ENCODE results near the gene SV2B. TPM values are rescaled to one million over a fixed set of nuclear protein-coding genes. Genes with fewer than 3 reads are reported as not detected.

The SV2B gene, protein sequence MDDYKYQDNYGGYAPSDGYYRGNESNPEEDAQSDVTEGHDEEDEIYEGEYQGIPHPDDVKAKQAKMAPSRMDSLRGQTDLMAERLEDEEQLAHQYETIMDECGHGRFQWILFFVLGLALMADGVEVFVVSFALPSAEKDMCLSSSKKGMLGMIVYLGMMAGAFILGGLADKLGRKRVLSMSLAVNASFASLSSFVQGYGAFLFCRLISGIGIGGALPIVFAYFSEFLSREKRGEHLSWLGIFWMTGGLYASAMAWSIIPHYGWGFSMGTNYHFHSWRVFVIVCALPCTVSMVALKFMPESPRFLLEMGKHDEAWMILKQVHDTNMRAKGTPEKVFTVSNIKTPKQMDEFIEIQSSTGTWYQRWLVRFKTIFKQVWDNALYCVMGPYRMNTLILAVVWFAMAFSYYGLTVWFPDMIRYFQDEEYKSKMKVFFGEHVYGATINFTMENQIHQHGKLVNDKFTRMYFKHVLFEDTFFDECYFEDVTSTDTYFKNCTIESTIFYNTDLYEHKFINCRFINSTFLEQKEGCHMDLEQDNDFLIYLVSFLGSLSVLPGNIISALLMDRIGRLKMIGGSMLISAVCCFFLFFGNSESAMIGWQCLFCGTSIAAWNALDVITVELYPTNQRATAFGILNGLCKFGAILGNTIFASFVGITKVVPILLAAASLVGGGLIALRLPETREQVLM
- polyA plus RNA-seq: under 1 TPM; 0.02 to 0.07 TPM

DNA sequence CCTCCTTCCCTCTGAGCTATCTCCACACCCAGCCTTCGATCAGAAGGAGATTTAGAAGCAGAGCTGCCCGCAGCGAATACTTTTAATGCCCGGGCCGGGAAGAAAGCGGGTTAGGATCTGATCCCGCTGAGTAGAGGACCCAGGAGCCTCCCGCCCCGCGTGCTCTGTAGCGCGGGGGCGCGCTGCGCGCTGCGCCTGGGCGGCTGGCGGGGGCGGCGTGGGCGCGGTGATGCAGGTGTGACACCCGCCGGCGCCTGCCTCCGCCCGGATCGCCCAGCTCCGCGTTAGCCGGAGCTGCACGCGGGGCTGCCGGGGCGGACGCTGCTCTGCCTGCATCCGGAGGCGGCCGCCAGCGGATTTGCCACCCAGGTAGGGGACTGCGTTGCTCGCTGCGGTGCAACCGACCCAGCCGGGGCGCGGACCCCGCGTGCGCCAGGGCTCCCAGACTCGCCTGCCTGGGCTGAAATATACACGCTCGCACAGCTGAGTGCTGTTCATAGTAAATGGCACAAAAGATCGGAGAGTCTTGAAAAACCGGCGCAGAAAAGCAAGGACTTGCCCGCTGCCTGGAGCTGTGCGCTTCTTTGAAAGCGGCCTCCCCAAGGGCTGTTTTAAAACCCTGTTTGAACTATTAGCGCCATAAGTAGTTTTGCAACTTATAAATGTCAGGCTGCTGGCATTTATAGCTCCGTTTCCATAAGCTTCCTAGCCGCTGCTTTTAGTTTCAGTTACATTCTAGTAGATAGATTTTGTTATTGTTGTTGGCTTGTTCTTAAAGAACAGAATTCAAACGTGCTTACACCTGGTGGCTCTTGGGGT lies at the start of gene SV2B:
TSS of gene SV2B (plus strand) at position 263 of the 819 bp plus-strand sequence. CDS start 126,007 bp downstream, outside the sequence.
- Histone ChIP-seq H3K4me1 (ENCODE audit: control insufficient read depth in 2 of 2, insufficient read depth in 2 of 2, low read length in 1 of 2) (peaks cover 3 to 7% of the 10 kb centered on the region in 2 donors), H3K9me3 (ENCODE audit: control insufficient read depth in 2 of 2, insufficient read depth in 1 of 2, low read depth in 1 of 2, low read length in 1 of 2) (peaks cover 0 to 3% of the 10 kb centered on the region in 2 donors), H3K4me3 (ENCODE audit: low read depth in 1 of 2, low read length in 2 of 2) (peak within 1 kb of the TSS; percentile 40 to 47), H3K27me3 (ENCODE audit: control insufficient read depth in 1 of 2, insufficient read depth in 2 of 2, low read length in 2 of 2) (peaks cover 3 to 7% of the 10 kb centered on the region in 2 donors), H3K27ac (ENCODE audit: low read depth in 2 of 2, low read length in 1 of 2) (no peak within 1 kb of the TSS), H3K36me3 (ENCODE audit: control insufficient read depth in 2 of 2, insufficient read depth in 2 of 2, low read length in 1 of 2) (no peaks in the 10 kb centered on the region)
- WGBS, 2 donors: 0% methylated on average over 64 of the region's 64 CpGs

DNA sequence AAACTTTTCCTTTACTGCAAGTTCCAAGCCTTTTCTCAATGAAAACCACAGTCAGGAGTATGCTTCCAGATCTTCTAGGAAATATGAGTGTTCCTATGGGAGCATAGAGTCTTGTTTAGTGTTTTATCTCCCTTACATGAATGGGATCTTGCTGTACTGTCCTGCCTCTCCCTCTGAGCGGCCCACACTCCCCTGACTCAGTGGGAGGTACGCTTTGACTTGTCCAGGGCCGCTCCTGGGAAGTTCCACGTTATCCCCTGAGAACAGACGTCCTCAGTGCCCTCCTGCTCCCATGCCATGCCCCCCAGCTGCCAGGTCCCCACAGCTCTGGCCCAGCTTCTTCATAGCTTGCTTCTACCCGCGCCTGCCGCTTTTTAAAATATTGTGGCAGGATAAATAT lies 48.8 kb upstream of the SV2B start:
- H3K9me3 ChIP-seq (ENCODE audit: control insufficient read depth in 2 of 2, insufficient read depth in 1 of 2, low read depth in 1 of 2, low read length in 1 of 2): no peaks in the 10 kb centered on the region
- H3K4me1 ChIP-seq (ENCODE audit: control insufficient read depth in 2 of 2, insufficient read depth in 2 of 2, low read length in 1 of 2): peaks cover 0 to 6% of the 10 kb centered on the region in 2 donors
- H3K4me3 ChIP-seq (ENCODE audit: low read depth in 1 of 2, low read length in 2 of 2): no peak overlapping the region
- no peaks in the 10 kb centered on the region for H3K36me3 ChIP-seq (ENCODE audit: control insufficient read depth in 2 of 2, insufficient read depth in 2 of 2, low read length in 1 of 2)
- H3K27ac ChIP-seq (ENCODE audit: low read depth in 2 of 2, low read length in 1 of 2): no peak overlapping the region
- peaks cover 0 to 2% of the 10 kb centered on the region in 2 donors for H3K27me3 ChIP-seq (ENCODE audit: control insufficient read depth in 1 of 2, insufficient read depth in 2 of 2, low read length in 2 of 2)
- WGBS, 2 donors: 66 to 80% methylated on average over 8 of the region's 8 CpGs

- Histone ChIP-seq H3K9me3 (ENCODE audit: control insufficient read depth in 2 of 2, insufficient read depth in 1 of 2, low read depth in 1 of 2, low read length in 1 of 2) (no peaks in the 10 kb centered on the region), H3K4me3 (ENCODE audit: low read depth in 1 of 2, low read length in 2 of 2) (no peak overlapping the region), H3K4me1 (ENCODE audit: control insufficient read depth in 2 of 2, insufficient read depth in 2 of 2, low read length in 1 of 2) (peaks cover 0 to 3% of the 10 kb centered on the region in 2 donors), H3K36me3 (ENCODE audit: control insufficient read depth in 2 of 2, insufficient read depth in 2 of 2, low read length in 1 of 2) (no peaks in the 10 kb centered on the region), H3K27ac (ENCODE audit: low read depth in 2 of 2, low read length in 1 of 2) (no peak overlapping the region), H3K27me3 (ENCODE audit: control insufficient read depth in 1 of 2, insufficient read depth in 2 of 2, low read length in 2 of 2) (peaks cover 0 to 2% of the 10 kb centered on the region in 2 donors)
- 33 to 39% methylated on average over 2 of the region's 2 CpGs for WGBS, 2 donors
These were observed 45.2 kb upstream of the SV2B start for GRCh38 chr15:91054816-91055215.

- H3K9me3 ChIP-seq (ENCODE audit: control insufficient read depth in 2 of 2, insufficient read depth in 1 of 2, low read depth in 1 of 2, low read length in 1 of 2): no peaks in the 10 kb centered on the region
- H3K4me3 ChIP-seq (ENCODE audit: low read depth in 1 of 2, low read length in 2 of 2): no peak overlapping the region
- peaks cover 0 to 3% of the 10 kb centered on the region in 2 donors for H3K4me1 ChIP-seq (ENCODE audit: control insufficient read depth in 2 of 2, insufficient read depth in 2 of 2, low read length in 1 of 2)
- H3K27me3 ChIP-seq (ENCODE audit: control insufficient read depth in 1 of 2, insufficient read depth in 2 of 2, low read length in 2 of 2): peaks cover 0 to 2% of the 10 kb centered on the region in 2 donors
- H3K27ac ChIP-seq (ENCODE audit: low read depth in 2 of 2, low read length in 1 of 2): no peak overlapping the region
- WGBS, 2 donors: 18 to 21% methylated on average over 11 of the region's 11 CpGs
- no peaks in the 10 kb centered on the region for H3K36me3 ChIP-seq (ENCODE audit: control insufficient read depth in 2 of 2, insufficient read depth in 2 of 2, low read length in 1 of 2)
These were observed 44.3 kb upstream of the SV2B start for GRCh38 chr15:91055548-91056331.

DNA sequence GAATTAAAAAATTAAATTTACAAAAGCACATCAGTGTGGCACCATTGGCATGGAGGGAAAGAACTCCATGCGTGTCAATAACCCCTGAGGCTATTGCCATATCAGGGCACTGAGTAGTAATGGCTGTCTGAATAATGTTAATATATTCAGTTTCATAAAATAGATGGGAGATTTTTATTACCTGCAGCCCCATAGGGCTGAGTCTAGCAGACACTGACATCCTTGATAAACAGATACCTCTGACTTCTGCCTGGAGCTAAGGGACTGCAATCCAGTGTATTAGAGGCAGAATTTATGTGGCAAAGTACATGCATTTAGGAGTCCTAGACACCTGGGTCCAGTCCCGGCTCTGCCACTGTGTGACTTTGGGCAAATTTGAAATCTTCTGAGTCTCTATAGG lies 38.8 kb upstream of the SV2B start:
- no peak overlapping the region for H3K4me3 ChIP-seq (ENCODE audit: low read depth in 1 of 2, low read length in 2 of 2)
- H3K27me3 ChIP-seq (ENCODE audit: control insufficient read depth in 1 of 2, insufficient read depth in 2 of 2, low read length in 2 of 2): no peaks in the 10 kb centered on the region
- H3K9me3 ChIP-seq (ENCODE audit: control insufficient read depth in 2 of 2, insufficient read depth in 1 of 2, low read depth in 1 of 2, low read length in 1 of 2): no peaks in the 10 kb centered on the region
- no peaks in the 10 kb centered on the region for H3K4me1 ChIP-seq (ENCODE audit: control insufficient read depth in 2 of 2, insufficient read depth in 2 of 2, low read length in 1 of 2)
- no peaks in the 10 kb centered on the region for H3K36me3 ChIP-seq (ENCODE audit: control insufficient read depth in 2 of 2, insufficient read depth in 2 of 2, low read length in 1 of 2)
- 80 to 82% methylated on average over 2 of the region's 2 CpGs for WGBS, 2 donors
- H3K27ac ChIP-seq (ENCODE audit: low read depth in 2 of 2, low read length in 1 of 2): no peak overlapping the region

- H3K9me3 ChIP-seq (ENCODE audit: control insufficient read depth in 2 of 2, insufficient read depth in 1 of 2, low read depth in 1 of 2, low read length in 1 of 2): no peaks in the 10 kb centered on the region
- 67 to 71% methylated on average over 5 of the region's 5 CpGs for WGBS, 2 donors
- no peaks in the 10 kb centered on the region for H3K36me3 ChIP-seq (ENCODE audit: control insufficient read depth in 2 of 2, insufficient read depth in 2 of 2, low read length in 1 of 2)
- H3K4me3 ChIP-seq (ENCODE audit: low read depth in 1 of 2, low read length in 2 of 2): no peak overlapping the region
- H3K4me1 ChIP-seq (ENCODE audit: control insufficient read depth in 2 of 2, insufficient read depth in 2 of 2, low read length in 1 of 2): no peaks in the 10 kb centered on the region
- H3K27me3 ChIP-seq (ENCODE audit: control insufficient read depth in 1 of 2, insufficient read depth in 2 of 2, low read length in 2 of 2): no peaks in the 10 kb centered on the region
- H3K27ac ChIP-seq (ENCODE audit: low read depth in 2 of 2, low read length in 1 of 2): no peak overlapping the region
These were observed 38.1 kb upstream of the SV2B start for GRCh38 chr15:91061997-91062396.

- Histone ChIP-seq H3K9me3 (ENCODE audit: control insufficient read depth in 2 of 2, insufficient read depth in 1 of 2, low read depth in 1 of 2, low read length in 1 of 2) (no peaks in the 10 kb centered on the region), H3K36me3 (ENCODE audit: control insufficient read depth in 2 of 2, insufficient read depth in 2 of 2, low read length in 1 of 2) (no peaks in the 10 kb centered on the region), H3K4me1 (ENCODE audit: control insufficient read depth in 2 of 2, insufficient read depth in 2 of 2, low read length in 1 of 2) (peaks cover 0 to 2% of the 10 kb centered on the region in 2 donors), H3K27me3 (ENCODE audit: control insufficient read depth in 1 of 2, insufficient read depth in 2 of 2, low read length in 2 of 2) (no peaks in the 10 kb centered on the region), H3K27ac (ENCODE audit: low read depth in 2 of 2, low read length in 1 of 2) (no peak overlapping the region), H3K4me3 (ENCODE audit: low read depth in 1 of 2, low read length in 2 of 2) (no peak overlapping the region)
- WGBS, 2 donors: 75 to 83% methylated on average over 2 of the region's 2 CpGs
These were observed 34.6 kb upstream of the SV2B start for GRCh38 chr15:91065505-91065904.

GRCh38 chr15:91067036-91067435 lies 33.0 kb upstream of the SV2B start:
- Histone ChIP-seq H3K36me3 (ENCODE audit: control insufficient read depth in 2 of 2, insufficient read depth in 2 of 2, low read length in 1 of 2) (no peaks in the 10 kb centered on the region), H3K4me3 (ENCODE audit: low read depth in 1 of 2, low read length in 2 of 2) (no peak overlapping the region), H3K9me3 (ENCODE audit: control insufficient read depth in 2 of 2, insufficient read depth in 1 of 2, low read depth in 1 of 2, low read length in 1 of 2) (no peaks in the 10 kb centered on the region), H3K27me3 (ENCODE audit: control insufficient read depth in 1 of 2, insufficient read depth in 2 of 2, low read length in 2 of 2) (no peaks in the 10 kb centered on the region), H3K27ac (ENCODE audit: low read depth in 2 of 2, low read length in 1 of 2) (no peak overlapping the region), H3K4me1 (ENCODE audit: control insufficient read depth in 2 of 2, insufficient read depth in 2 of 2, low read length in 1 of 2) (peaks cover 0 to 2% of the 10 kb centered on the region in 2 donors)
- WGBS, 2 donors: 62 to 76% methylated on average over 2 of the region's 2 CpGs

DNA sequence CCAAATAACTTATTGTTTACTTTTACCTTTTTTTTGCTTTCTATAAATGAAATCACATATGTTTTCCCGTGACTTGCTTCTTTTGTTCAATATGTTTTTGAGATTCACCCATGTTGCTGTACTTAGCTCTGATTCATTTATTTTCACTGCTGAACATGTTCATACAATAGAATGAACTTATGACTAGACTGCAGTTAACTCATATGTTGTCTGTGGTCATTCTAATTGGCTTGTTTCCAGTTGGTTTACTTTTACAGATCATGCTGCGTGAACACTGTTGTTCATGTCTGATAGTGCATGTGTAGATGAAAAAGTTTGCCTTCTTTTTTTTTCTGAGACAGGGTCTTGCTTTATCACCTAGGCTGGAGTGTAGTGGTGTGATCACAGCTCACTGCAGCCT lies 31.6 kb upstream of the SV2B start:
- no peaks in the 10 kb centered on the region for H3K9me3 ChIP-seq (ENCODE audit: control insufficient read depth in 2 of 2, insufficient read depth in 1 of 2, low read depth in 1 of 2, low read length in 1 of 2)
- 91 to 94% methylated on average over 2 of the region's 2 CpGs for WGBS, 2 donors

More for the DNA sequence above, 31.6 kb upstream of the SV2B start:
- Histone ChIP-seq H3K36me3 (ENCODE audit: control insufficient read depth in 2 of 2, insufficient read depth in 2 of 2, low read length in 1 of 2) (no peaks in the 10 kb centered on the region), H3K27me3 (ENCODE audit: control insufficient read depth in 1 of 2, insufficient read depth in 2 of 2, low read length in 2 of 2) (no peaks in the 10 kb centered on the region), H3K27ac (ENCODE audit: low read depth in 2 of 2, low read length in 1 of 2) (no peak overlapping the region), H3K4me3 (ENCODE audit: low read depth in 1 of 2, low read length in 2 of 2) (no peak overlapping the region), H3K4me1 (ENCODE audit: control insufficient read depth in 2 of 2, insufficient read depth in 2 of 2, low read length in 1 of 2) (peaks cover 0 to 2% of the 10 kb centered on the region in 2 donors)
